ENCODE measurements around the gene GRAMD4. TPM values are rescaled to one million over a fixed set of nuclear protein-coding genes. Genes with fewer than 3 reads are reported as not detected.

The GRAMD4 gene
- total RNA-seq, 1 experiment from 2014 or later, result 18.4 TPM

- no peak for TF ChIP-seq CTCF (conservative IDR thresholded peaks at IDR 0.05; ENCODE audit: low read depth, low read length)
- TF ChIP-seq EZH2 (IDR thresholded peaks at IDR 0.05; ENCODE audit: borderline replicate concordance, low read depth, low read length, poor library complexity, severe bottlenecking), result no peak
- no peaks in the 10 kb centered on the region for H3K9me3 ChIP-seq (ENCODE audit: low read depth, low read length, poor library complexity, severe bottlenecking)
- intact Hi-C loops (cut with micrococcal nuclease; ENCODE audit: unreplicated experiment), result no loop called here
- no TSS peak for BruUV-seq (replicated peaks)
- peaks cover 3% of the 10 kb centered on the region for H3K4me1 ChIP-seq (ENCODE audit: insufficient read depth, low read length, poor library complexity, severe bottlenecking)
- no peak overlapping the region for H3K27ac ChIP-seq (ENCODE audit: low read depth, low read length, poor library complexity, severe bottlenecking)
- ChIA-PET POLR2A (ENCODE audit: low non-redundant PET) (no interaction called here), CTCF (no interaction called here)
- no peaks in the 10 kb centered on the region for H3K36me3 ChIP-seq (ENCODE audit: insufficient read depth, low read length, poor library complexity, severe bottlenecking)
- H3K27me3 ChIP-seq (replicated peaks; ENCODE audit: insufficient read depth, low read depth, low read length, poor library complexity), result no peaks in the 10 kb centered on the region
- DNase-seq (ENCODE audit: low spot score), result no peak
- H3K4me3 ChIP-seq (ENCODE audit: low read depth, low read length, poor library complexity, severe bottlenecking), result no peak overlapping the region
Measured at GRCh38 chr22:46589871-46590271, 30.3 kb upstream of the GRAMD4 start.

- ChIA-PET CTCF (no interaction called here), POLR2A (ENCODE audit: low non-redundant PET) (no interaction called here)
- no TSS peak for BruUV-seq (replicated peaks)
- H3K27me3 ChIP-seq (replicated peaks; ENCODE audit: insufficient read depth, low read depth, low read length, poor library complexity), result no peaks in the 10 kb centered on the region
- no peaks in the 10 kb centered on the region for H3K36me3 ChIP-seq (ENCODE audit: insufficient read depth, low read length, poor library complexity, severe bottlenecking)
- DNase-seq (ENCODE audit: low spot score), result no peak
- TF ChIP-seq CTCF (conservative IDR thresholded peaks at IDR 0.05; ENCODE audit: low read depth, low read length) (no peak), EZH2 (IDR thresholded peaks at IDR 0.05; ENCODE audit: borderline replicate concordance, low read depth, low read length, poor library complexity, severe bottlenecking) (no peak)
- H3K4me3 ChIP-seq (ENCODE audit: low read depth, low read length, poor library complexity, severe bottlenecking), result no peak overlapping the region
- H3K27ac ChIP-seq (ENCODE audit: low read depth, low read length, poor library complexity, severe bottlenecking), result no peak overlapping the region
- H3K9me3 ChIP-seq (ENCODE audit: low read depth, low read length, poor library complexity, severe bottlenecking), result no peaks in the 10 kb centered on the region
- no peaks in the 10 kb centered on the region for H3K4me1 ChIP-seq (ENCODE audit: insufficient read depth, low read length, poor library complexity, severe bottlenecking)
- intact Hi-C loops (cut with micrococcal nuclease; ENCODE audit: unreplicated experiment), result no loop called here
Measured at GRCh38 chr22:46590334-46590733, 29.9 kb upstream of the GRAMD4 start.

GRCh38 chr22:46591930-46592329, 28.3 kb upstream of the GRAMD4 start:
- CTCF ChIA-PET, result no interaction called here

More at GRCh38 chr22:46591930-46592329, 28.3 kb upstream of the GRAMD4 start:
- Histone ChIP-seq H3K4me3 (ENCODE audit: low read depth, low read length, poor library complexity, severe bottlenecking) (no peak overlapping the region), H3K9me3 (ENCODE audit: low read depth, low read length, poor library complexity, severe bottlenecking) (no peaks in the 10 kb centered on the region), H3K36me3 (ENCODE audit: insufficient read depth, low read length, poor library complexity, severe bottlenecking) (no peaks in the 10 kb centered on the region), H3K27me3 (replicated peaks; ENCODE audit: insufficient read depth, low read depth, low read length, poor library complexity) (no peaks in the 10 kb centered on the region), H3K27ac (ENCODE audit: low read depth, low read length, poor library complexity, severe bottlenecking) (no peak overlapping the region), H3K4me1 (ENCODE audit: insufficient read depth, low read length, poor library complexity, severe bottlenecking) (no peaks in the 10 kb centered on the region)
- intact Hi-C loops (cut with micrococcal nuclease; ENCODE audit: unreplicated experiment), result no loop called here
- no TSS peak for BruUV-seq (replicated peaks)
- DNase-seq (ENCODE audit: low spot score), result no peak
- POLR2A ChIA-PET (ENCODE audit: low non-redundant PET), result no interaction called here
- no peak for TF ChIP-seq CTCF (conservative IDR thresholded peaks at IDR 0.05; ENCODE audit: low read depth, low read length)
- no peak for TF ChIP-seq EZH2 (IDR thresholded peaks at IDR 0.05; ENCODE audit: borderline replicate concordance, low read depth, low read length, poor library complexity, severe bottlenecking)
